Esophagus squamous epithelium (tissue), 5 donors: ENCODE results near the gene ACSF3. TPM values are rescaled to one million over a fixed set of nuclear protein-coding genes. Genes with fewer than 3 reads are reported as not detected.

Source experiments
- DNase-seq: peaks from one replicate; lab custom pipeline; 2025; lab: John Stamatoyannopoulos, UW
- H3K27ac ChIP-seq, 4 donors: fragments of 200-600 bp; sonication (generic); one replicate each; pipeline ENCODE4 v1.5.1; 2016 to 2019; ENCODE audit warnings: mild to moderate bottlenecking in 1 of 4
- H3K27me3 ChIP-seq, 4 donors: fragments of 200-600 bp; sonication (generic); 1 replicate in 3 of 4; 2 replicates in 1 of 4; pipeline versions ENCODE4 v1.5.1 to v1.6.0; 2017 to 2021; ENCODE audit warnings: antibody characterized with exemption in 1 of 4
- H3K36me3 ChIP-seq, 3 donors: fragments of 200-600 bp; sonication (generic); one replicate each; pipeline ENCODE4 v1.5.1; 2016 to 2019
- H3K4me1 ChIP-seq, 3 donors: fragments of 200-600 bp; sonication (generic); one replicate each; pipeline ENCODE4 v1.5.1; 2017 to 2019
- H3K4me3 ChIP-seq, 4 donors: fragments of 200-600 bp; sonication (generic); 1 replicate in 3 of 4; 2 replicates in 1 of 4; pipeline ENCODE4 v1.5.1; 2016 to 2019; ENCODE audit warnings: mild to moderate bottlenecking in 2 of 4, moderate library complexity in 1 of 4
- H3K9me3 ChIP-seq, 3 donors: fragments of 200-600 bp; sonication (generic); one replicate each; pipeline ENCODE4 v1.5.1; 2016 to 2019
- POLR2A ChIP-seq, 4 donors: fragments of 450-650 bp; IDR thresholded peaks; one replicate each; pipeline ENCODE4 v1.6.1; 2017; ENCODE audit warnings: antibody characterized with exemption in 4 of 4, mild to moderate bottlenecking in 4 of 4, moderate library complexity in 3 of 4
- WGBS, 2 donors: methylation state at CpG; one replicate each; pipeline ENCODE4 v1.1.5; 2018; 5-methylcytosine and 5-hydroxymethylcytosine counted together
- intact Hi-C: fragments of 100-400 bp; cut with DNase I; formaldehyde crosslinking; loops from one replicate; pipeline ENCODE4 v1.15.0; 2022
- total RNA-seq, 4 donors: library from RNA; depleted of rRNA; stranded (reverse); fragments of >200 nt; gene quantifications; one replicate each; pipeline ENCODE4 v1.1.0, GENCODE V29; 2016
- TF ChIP-seq, protein P1 (sequence below), 6 experiments: fragments of 450-650 bp in 4 of 6; fragments of 200-600 bp in 2 of 6; sonication (generic) in 2 of 6; IDR thresholded peaks; one replicate each; pipeline ENCODE4 v1.5.1; 2016 to 2019; ENCODE audit warnings: antibody characterized with exemption in 6 of 6, mild to moderate bottlenecking in 4 of 6, moderate library complexity in 4 of 6
- donor health status: DM: yes; HTN: yes; CAD: no.

ACSF3 gene
- total RNA-seq, 4 donors from 2014 or later: 15.1 to 21.1 (median 17.4) TPM

DNA sequence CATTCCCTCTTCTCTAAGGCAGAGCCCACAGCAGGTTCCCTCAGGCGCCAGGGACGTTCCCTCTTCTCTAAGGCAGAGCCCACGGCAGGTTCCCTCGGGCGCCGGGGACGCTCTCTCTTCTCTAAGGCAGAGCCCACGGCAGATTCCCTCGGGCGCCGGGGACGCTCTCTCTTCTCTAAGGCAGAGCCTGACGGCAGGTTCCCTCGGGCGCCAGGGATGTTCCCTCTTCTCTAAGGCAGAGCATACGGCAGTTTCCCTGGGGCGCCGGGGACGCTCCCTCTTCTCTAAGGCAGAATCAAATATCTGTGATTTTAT lies 24.3 kb downstream of the ACSF3 start:
- WGBS, 2 donors: 84 to 86% methylated on average over 12 to 13 of the region's 19 CpGs
- H3K9me3 ChIP-seq: no peaks in the 10 kb centered on the region
- TF ChIP-seq, protein P1, sequence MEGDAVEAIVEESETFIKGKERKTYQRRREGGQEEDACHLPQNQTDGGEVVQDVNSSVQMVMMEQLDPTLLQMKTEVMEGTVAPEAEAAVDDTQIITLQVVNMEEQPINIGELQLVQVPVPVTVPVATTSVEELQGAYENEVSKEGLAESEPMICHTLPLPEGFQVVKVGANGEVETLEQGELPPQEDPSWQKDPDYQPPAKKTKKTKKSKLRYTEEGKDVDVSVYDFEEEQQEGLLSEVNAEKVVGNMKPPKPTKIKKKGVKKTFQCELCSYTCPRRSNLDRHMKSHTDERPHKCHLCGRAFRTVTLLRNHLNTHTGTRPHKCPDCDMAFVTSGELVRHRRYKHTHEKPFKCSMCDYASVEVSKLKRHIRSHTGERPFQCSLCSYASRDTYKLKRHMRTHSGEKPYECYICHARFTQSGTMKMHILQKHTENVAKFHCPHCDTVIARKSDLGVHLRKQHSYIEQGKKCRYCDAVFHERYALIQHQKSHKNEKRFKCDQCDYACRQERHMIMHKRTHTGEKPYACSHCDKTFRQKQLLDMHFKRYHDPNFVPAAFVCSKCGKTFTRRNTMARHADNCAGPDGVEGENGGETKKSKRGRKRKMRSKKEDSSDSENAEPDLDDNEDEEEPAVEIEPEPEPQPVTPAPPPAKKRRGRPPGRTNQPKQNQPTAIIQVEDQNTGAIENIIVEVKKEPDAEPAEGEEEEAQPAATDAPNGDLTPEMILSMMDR (IDR thresholded peaks at IDR 0.05): no peak
- no peak for TF ChIP-seq POLR2A (IDR thresholded peaks at IDR 0.05)
- no peak overlapping the region for H3K27ac ChIP-seq
- DNase-seq: no peak
- no peaks in the 10 kb centered on the region for H3K27me3 ChIP-seq
- H3K36me3 ChIP-seq: peaks cover 10 to 97% (median 16%) of the 10 kb centered on the region in 3 donors
- intact Hi-C loops: no loop called here
- H3K4me1 ChIP-seq: peaks cover 0 to 30% (median 5%) of the 10 kb centered on the region in 3 donors
- H3K4me3 ChIP-seq: no peak overlapping the region

DNA sequence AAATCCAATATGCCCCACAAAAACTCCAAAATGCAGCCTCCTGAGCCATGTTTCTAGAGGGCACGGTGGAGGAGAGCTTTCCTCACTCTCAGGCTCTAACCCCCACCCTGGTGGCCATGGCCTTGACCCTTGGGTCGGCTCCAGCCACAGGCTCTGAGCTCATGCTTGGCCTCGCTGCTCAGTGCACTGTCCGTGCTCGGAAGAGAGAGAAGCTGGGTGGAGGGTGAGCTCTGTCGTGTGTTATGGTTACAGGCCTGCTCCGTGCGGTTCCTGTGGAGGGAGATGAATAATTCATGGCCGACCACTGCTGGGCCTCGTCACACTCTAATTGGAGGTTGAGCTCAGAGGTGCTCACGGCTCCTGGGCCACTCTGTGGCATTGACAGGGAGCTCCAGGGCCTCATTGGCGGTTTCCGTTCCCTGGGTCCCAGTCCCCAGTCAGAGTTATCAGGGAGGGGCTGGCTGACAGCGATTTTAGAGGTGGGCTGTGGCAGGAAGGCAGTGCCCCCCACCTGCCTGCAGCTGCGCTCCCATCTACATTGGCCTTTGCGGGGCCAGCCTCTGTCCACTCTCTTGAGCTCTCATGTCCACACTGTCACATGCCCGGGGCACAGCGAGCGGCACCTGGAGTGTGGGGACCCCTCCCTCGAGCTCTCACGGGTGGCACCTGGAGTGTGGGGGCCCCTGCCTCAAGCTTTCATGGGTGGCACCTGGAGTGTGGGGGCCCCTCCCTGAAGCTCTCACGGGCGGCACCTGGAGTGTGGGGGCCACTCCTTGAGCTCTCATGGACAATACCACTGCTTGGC lies 24.9 kb downstream of the ACSF3 start:
- WGBS, 2 donors: 53 to 77% methylated on average over 2 to 3 of the region's 23 CpGs
- intact Hi-C loops: no loop called here
- no peak for TF ChIP-seq POLR2A (IDR thresholded peaks at IDR 0.05)
- TF ChIP-seq, protein P1 (IDR thresholded peaks at IDR 0.05): no peak
- Histone ChIP-seq H3K27me3 (no peaks in the 10 kb centered on the region), H3K9me3 (no peaks in the 10 kb centered on the region), H3K4me3 (no peak overlapping the region), H3K4me1 (peaks cover 0 to 34% (median 5%) of the 10 kb centered on the region in 3 donors), H3K36me3 (peaks cover 10 to 97% (median 14%) of the 10 kb centered on the region in 3 donors), H3K27ac (no peak overlapping the region)
- DNase-seq: no peak

DNA sequence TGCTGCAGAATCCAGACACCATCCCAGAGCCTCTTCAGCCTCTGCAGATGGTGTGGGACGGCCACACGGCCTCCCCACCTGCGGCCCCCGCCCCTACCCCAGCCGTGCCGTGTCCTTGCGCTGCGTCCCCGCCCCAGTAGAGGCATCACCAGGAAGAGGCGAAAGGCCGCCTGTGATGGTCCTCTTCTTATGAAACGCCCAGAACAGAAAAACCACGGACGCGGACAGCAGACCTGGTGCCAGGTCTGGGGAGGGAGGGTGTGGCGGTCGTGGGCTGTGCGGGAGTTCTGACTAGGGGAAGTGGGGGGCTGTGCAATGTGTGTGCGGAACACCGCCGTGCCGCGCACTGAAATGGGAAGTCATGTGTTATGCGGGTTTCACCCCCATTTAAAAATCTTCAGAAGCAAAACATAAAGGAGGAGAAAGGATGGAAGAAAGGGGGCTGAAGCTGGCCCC lies 25.5 kb downstream of the ACSF3 start:
- no peak for DNase-seq
- 59 to 90% methylated on average over 10 to 11 of the region's 24 CpGs for WGBS, 2 donors
- H3K36me3 ChIP-seq: peaks cover 10 to 97% (median 14%) of the 10 kb centered on the region in 3 donors

DNA sequence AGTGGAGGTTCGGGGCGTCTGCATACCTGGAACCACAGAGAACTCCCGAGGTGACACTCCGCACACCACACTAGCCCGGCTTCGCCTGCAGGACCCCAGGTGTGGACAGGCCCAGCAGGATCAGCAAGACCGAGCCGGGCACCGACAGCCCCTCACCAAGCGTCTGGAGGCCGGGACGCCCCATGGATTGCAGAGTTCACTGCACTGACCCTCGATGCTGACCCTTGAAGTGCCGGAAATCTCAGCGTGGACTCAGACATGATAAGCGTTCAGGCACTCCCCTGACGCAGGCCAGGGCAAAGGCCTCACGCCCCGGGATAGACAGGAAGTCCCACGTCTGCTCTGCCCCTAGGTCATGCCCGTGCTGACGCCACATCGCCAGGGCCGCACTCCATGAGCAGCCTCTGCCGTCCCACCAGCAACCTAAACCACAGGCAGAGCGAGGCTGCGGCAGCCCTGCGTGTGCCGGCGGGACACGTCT lies 26.0 kb downstream of the ACSF3 start:
- 85 to 93% methylated on average over 5 to 18 of the region's 31 CpGs for WGBS, 2 donors
- Histone ChIP-seq H3K36me3 (peaks cover 10 to 93% (median 14%) of the 10 kb centered on the region in 3 donors), H3K4me1 (peaks cover 0 to 26% (median 3%) of the 10 kb centered on the region in 3 donors), H3K27me3 (no peaks in the 10 kb centered on the region), H3K9me3 (no peaks in the 10 kb centered on the region), H3K4me3 (no peak overlapping the region), H3K27ac (no peak overlapping the region)
- TF ChIP-seq, protein P1 (IDR thresholded peaks at IDR 0.05): no peak
- TF ChIP-seq POLR2A (IDR thresholded peaks at IDR 0.05): no peak
- no peak for DNase-seq
- intact Hi-C loops: no loop called here

More for the DNA sequence above, 25.5 kb downstream of the ACSF3 start:
- H3K27me3 ChIP-seq: no peaks in the 10 kb centered on the region
- intact Hi-C loops: no loop called here
- H3K4me1 ChIP-seq: peaks cover 0 to 31% (median 5%) of the 10 kb centered on the region in 3 donors
- H3K27ac ChIP-seq: no peak overlapping the region
- no peak for TF ChIP-seq POLR2A (IDR thresholded peaks at IDR 0.05)
- TF ChIP-seq, protein P1 (IDR thresholded peaks at IDR 0.05): no peak
- no peak overlapping the region for H3K4me3 ChIP-seq
- no peaks in the 10 kb centered on the region for H3K9me3 ChIP-seq

DNA sequence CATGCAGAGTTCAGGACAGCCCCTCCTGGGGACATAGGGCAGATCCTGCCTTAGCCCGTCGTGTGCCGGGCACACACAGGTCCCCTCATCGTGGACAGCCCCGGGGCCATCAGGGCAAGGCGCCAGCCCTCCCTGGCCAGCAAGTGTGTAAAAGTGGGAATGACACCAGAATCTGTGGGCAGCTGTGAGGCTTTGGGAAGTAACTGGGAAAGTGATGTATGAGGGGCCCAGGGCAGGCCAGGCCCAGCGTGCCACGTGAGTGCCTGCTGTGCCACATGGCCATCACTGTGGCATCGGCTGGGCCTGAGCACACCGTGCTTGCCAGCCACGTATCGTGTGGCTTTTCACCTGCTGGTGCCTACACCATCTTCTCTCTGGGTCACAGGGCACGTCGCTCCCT lies 26.6 kb downstream of the ACSF3 start:
- TF ChIP-seq, protein P1 (IDR thresholded peaks at IDR 0.05): no peak
- TF ChIP-seq POLR2A (IDR thresholded peaks at IDR 0.05): no peak
- Histone ChIP-seq H3K4me1 (peaks cover 0 to 20% (median 0%) of the 10 kb centered on the region in 3 donors), H3K27me3 (no peaks in the 10 kb centered on the region), H3K9me3 (no peaks in the 10 kb centered on the region), H3K36me3 (peaks cover 10 to 96% (median 14%) of the 10 kb centered on the region in 3 donors), H3K27ac (no peak overlapping the region), H3K4me3 (no peak overlapping the region)
- WGBS, 2 donors: 93 to 94% methylated on average over 4 to 13 of the region's 14 CpGs
- intact Hi-C loops: no loop called here
- DNase-seq: no peak
